Glutamatergic neuron (in vitro differentiated cells): ENCODE data around the gene LZTFL1. TPM values are rescaled to one million over a fixed set of nuclear protein-coding genes. Genes with fewer than 3 reads are reported as not detected.

ENCODE experiments used
- DNase-seq: peaks from one replicate; pipeline ENCODE4 v3.0.0; 2022
- H3K27ac Mint-ChIP-seq: one replicate; pipeline ENCODE4 v1.8.0; 2020; ENCODE audit warnings: mild to moderate bottlenecking, mixed read lengths, inconsistent platforms; ENCODE audit not compliant: unreplicated experiment
- H3K27me3 Mint-ChIP-seq: one replicate; pipeline ENCODE4 v1.8.0; 2020; ENCODE audit warnings: mild to moderate bottlenecking, moderate library complexity, mixed read lengths, inconsistent platforms; ENCODE audit not compliant: unreplicated experiment
- H3K36me3 Mint-ChIP-seq: one replicate; pipeline ENCODE4 v1.8.0; 2020; ENCODE audit warnings: mild to moderate bottlenecking, mixed read lengths, inconsistent platforms; ENCODE audit not compliant: unreplicated experiment
- H3K4me1 Mint-ChIP-seq: one replicate; pipeline ENCODE4 v1.8.0; 2020; ENCODE audit warnings: mild to moderate bottlenecking, low read depth, mixed read lengths, inconsistent platforms; ENCODE audit not compliant: unreplicated experiment
- H3K4me3 Mint-ChIP-seq: one replicate; pipeline ENCODE4 v1.8.0; 2020; ENCODE audit warnings: mild to moderate bottlenecking, mixed read lengths, inconsistent platforms; ENCODE audit not compliant: unreplicated experiment
- H3K9me3 Mint-ChIP-seq: one replicate; pipeline ENCODE4 v1.8.0; 2020; ENCODE audit warnings: mild to moderate bottlenecking, moderate library complexity, mixed read lengths, inconsistent platforms; ENCODE audit not compliant: unreplicated experiment
- CTCF ChIP-seq: fragments of 200-600 bp; sonication (generic); IDR thresholded peaks from one replicate; pipeline ENCODE4 v1.5.0; 2021; ENCODE audit not compliant: partially characterized antibody, unreplicated experiment
- total RNA-seq: library from RNA; stranded (reverse); fragmentation: NEBNext Ultra II Directional; extraction: Animal tissue kit (Norgen Biotek cat#: 25700); gene quantifications from one replicate; pipeline ENCODE4 v1.2.1, GENCODE V29; 2021; ENCODE audit not compliant: unreplicated experiment

Gene LZTFL1
- total RNA-seq, 1 donor from 2014 or later = 5.9 TPM

DNA sequence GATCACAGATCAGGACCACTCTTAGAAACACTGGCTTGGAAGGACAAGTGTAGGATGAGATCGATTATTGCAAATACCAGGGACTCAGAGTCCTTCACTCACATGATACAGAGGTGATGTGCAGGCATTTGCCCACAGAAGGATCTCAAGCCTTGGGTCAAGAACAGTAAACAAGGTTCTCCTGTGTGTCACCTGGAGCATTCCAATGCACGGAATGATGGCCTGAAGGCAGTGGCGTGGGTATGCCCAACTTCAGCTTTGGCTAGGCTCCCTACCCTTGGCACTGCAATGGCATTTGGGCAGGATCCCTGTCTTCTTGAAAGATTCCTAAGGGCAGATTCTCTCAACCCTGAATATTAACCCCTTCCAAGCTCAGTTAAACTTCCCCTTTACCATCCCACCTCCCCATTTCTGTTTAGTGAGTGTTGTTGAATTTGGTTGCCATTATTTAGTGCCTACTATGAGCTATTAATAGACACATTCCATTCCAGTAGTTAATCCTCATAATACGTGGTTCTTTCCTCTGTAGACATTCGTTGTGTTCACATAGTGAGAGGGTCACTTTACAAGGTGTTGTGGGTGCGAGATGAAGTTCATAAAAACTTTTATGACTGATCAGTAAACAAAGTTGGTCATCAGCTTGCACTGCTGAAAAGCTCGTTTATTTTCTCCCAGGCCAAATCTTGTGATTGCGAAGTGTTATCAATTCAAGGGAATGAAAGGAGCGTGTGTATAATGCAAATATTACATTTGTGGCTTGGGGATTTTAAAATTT lies 1.1 kb upstream of the LZTFL1 start:
- no peaks in the 10 kb centered on the region for H3K36me3 Mint-ChIP-seq
- no peaks in the 10 kb centered on the region for H3K4me1 Mint-ChIP-seq
- no peak for TF ChIP-seq CTCF
- peaks cover 6% of the 10 kb centered on the region for H3K27me3 Mint-ChIP-seq
- H3K4me3 Mint-ChIP-seq = peak overlapping the region; percentile 90
- no peak overlapping the region for H3K27ac Mint-ChIP-seq
- DNase-seq = no peak
- H3K9me3 Mint-ChIP-seq = no peaks in the 10 kb centered on the region

DNA sequence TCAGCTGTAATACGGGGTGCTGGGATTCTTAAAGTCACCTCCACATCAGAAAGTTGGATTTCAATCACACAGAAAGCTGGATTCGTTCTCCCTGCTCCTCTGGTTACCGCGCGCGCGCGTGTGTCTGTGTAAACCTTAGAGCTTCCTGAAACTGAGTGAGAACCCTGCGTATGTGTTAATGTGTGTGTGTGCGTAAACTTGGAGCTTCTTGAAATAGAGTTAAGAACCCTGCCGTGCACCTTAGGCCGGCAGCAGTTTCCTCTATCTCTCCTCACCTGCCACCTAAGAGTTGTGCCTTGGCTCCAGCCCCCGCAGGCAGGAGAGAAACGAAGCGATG lies 531 bp downstream of the LZTFL1 start:
- no peaks in the 10 kb centered on the region for H3K4me1 Mint-ChIP-seq
- TF ChIP-seq CTCF = no peak
- DNase-seq = peak; percentile 17
- peak overlapping the region; percentile 90 for H3K4me3 Mint-ChIP-seq
- peaks cover 3% of the 10 kb centered on the region for H3K27me3 Mint-ChIP-seq
- no peaks in the 10 kb centered on the region for H3K36me3 Mint-ChIP-seq
- H3K27ac Mint-ChIP-seq = no peak overlapping the region
- H3K9me3 Mint-ChIP-seq = peaks cover 1% of the 10 kb centered on the region

- no peak for DNase-seq
- Mint-ChIP-seq H3K4me1 (no peaks in the 10 kb centered on the region), H3K4me3 (no peak overlapping the region), H3K27me3 (no peaks in the 10 kb centered on the region), H3K36me3 (no peaks in the 10 kb centered on the region), H3K27ac (no peak overlapping the region), H3K9me3 (peaks cover 1% of the 10 kb centered on the region)
- TF ChIP-seq CTCF = no peak
Measured at GRCh38 chr3:45838466-45838865, 3.5 kb downstream of the LZTFL1 start.

DNA sequence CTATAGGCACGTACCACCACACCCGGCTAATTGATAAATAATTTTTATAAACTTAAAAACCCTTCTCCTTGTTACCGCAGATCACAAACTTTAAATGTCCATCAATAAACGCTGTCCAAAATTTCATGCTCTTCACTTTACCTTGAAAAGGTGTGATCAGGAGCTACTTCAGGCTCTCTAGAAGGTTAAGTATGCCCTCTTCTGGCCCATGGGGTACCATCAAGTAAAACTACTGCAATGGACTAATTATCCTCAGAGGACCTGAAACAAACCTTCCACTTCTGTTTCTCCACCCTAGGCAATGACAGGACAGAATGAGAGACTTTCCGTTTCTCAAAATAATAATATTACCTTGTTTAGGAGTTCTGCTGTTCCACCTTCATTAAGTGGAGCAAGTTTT lies 9.2 kb downstream of the LZTFL1 start:
- H3K27me3 Mint-ChIP-seq = no peaks in the 10 kb centered on the region

More for the DNA sequence above, 9.2 kb downstream of the LZTFL1 start:
- H3K4me3 Mint-ChIP-seq = no peak overlapping the region
- no peak for TF ChIP-seq CTCF
- peaks cover 1% of the 10 kb centered on the region for H3K9me3 Mint-ChIP-seq
- no peak for DNase-seq
- no peaks in the 10 kb centered on the region for H3K4me1 Mint-ChIP-seq
- H3K27ac Mint-ChIP-seq = no peak overlapping the region
- no peaks in the 10 kb centered on the region for H3K36me3 Mint-ChIP-seq
